KMS-11 (cell line): ENCODE data around the gene ONECUT3.

Experiments used
- H2AFZ ChIP-seq: fragments of 200-600 bp; sonication (generic); 2 replicates; pipeline ENCODE4 v1.6.1; 2016; ENCODE audit warnings: antibody characterized with exemption, mixed run types, low read depth
- H3K27ac ChIP-seq: fragments of 200-600 bp; sonication (generic); 2 replicates; pipeline ENCODE4 v1.6.1; 2016; ENCODE audit warnings: mild to moderate bottlenecking, mixed run types
- H3K27me3 ChIP-seq: fragments of 200-600 bp; sonication (generic); 2 replicates; pipeline ENCODE4 v1.6.1; 2017; ENCODE audit warnings: mild to moderate bottlenecking, low read depth, mixed run types, moderate library complexity; ENCODE audit not compliant: insufficient read depth
- H3K36me3 ChIP-seq: fragments of 200-600 bp; sonication (generic); 2 replicates; pipeline ENCODE4 v1.6.1; 2017; ENCODE audit warnings: mild to moderate bottlenecking, mixed run types; ENCODE audit not compliant: insufficient read depth
- H3K4me1 ChIP-seq: fragments of 200-600 bp; sonication (generic); 2 replicates; pipeline ENCODE4 v1.6.1; 2016; ENCODE audit warnings: mild to moderate bottlenecking, low read depth, mixed run types; ENCODE audit not compliant: poor library complexity, severe bottlenecking
- H3K4me2 ChIP-seq: fragments of 200-600 bp; sonication (generic); 2 replicates; pipeline ENCODE4 v1.7.0; 2016; ENCODE audit warnings: mild to moderate bottlenecking, mixed run types
- H3K4me3 ChIP-seq: fragments of 200-600 bp; sonication (generic); IDR thresholded peaks from 2 replicates; pipeline ENCODE4 v1.6.1; 2017; ENCODE audit warnings: low read depth, low read length, mixed read lengths; ENCODE audit not compliant: insufficient read depth
- H3K79me2 ChIP-seq: fragments of 200-600 bp; sonication (generic); 2 replicates; pipeline ENCODE4 v1.6.1; 2016; ENCODE audit warnings: low read depth, mixed run types; ENCODE audit not compliant: insufficient read depth
- H3K9ac ChIP-seq: fragments of 200-600 bp; sonication (generic); 2 replicates; pipeline ENCODE4 v1.6.1; 2016; ENCODE audit warnings: mild to moderate bottlenecking, mixed run types
- H4K20me1 ChIP-seq: fragments of 200-600 bp; sonication (generic); 2 replicates; pipeline ENCODE4 v1.6.1; 2016; ENCODE audit warnings: mild to moderate bottlenecking, mixed run types; ENCODE audit not compliant: insufficient read depth
- CTCF ChIP-seq: fragments of 200-600 bp; sonication (generic); conservative IDR thresholded peaks from 2 replicates; pipeline ENCODE4 v1.6.1; 2017; ENCODE audit warnings: low read depth, mild to moderate bottlenecking, antibody characterized with exemption, low read length, moderate library complexity, mixed read lengths

The ONECUT3 gene

GRCh38 chr19:1813192-1814182, 60.2 kb downstream of the ONECUT3 start:
- Histone ChIP-seq H3K79me2 (no peaks in the 10 kb centered on the region), H3K4me3 (no peak overlapping the region), H3K9ac (no peak overlapping the region; the same call in 1 of the 2 replicates), H4K20me1 (no peaks in the 10 kb centered on the region), H2AFZ (0 out of 2 replicates have a peak overlapping the region, but pooled peaks have one; percentile 79), H3K36me3 (no peaks in the 10 kb centered on the region), H3K4me2 (peak overlapping the region; percentile 40; the same call in 1 of the 2 replicates), H3K27ac (no peak overlapping the region), H3K27me3 (peaks cover 11% of the 10 kb centered on the region; the same call in 1 of the 2 replicates), H3K4me1 (peaks cover 7% of the 10 kb centered on the region)
- TF ChIP-seq CTCF: peak; percentile 33; the same call in 1 of the 2 replicates

GRCh38 chr19:1814391-1814790, 61.1 kb downstream of the ONECUT3 start:
- no peak overlapping the region for H3K4me2 ChIP-seq
- H3K79me2 ChIP-seq: no peaks in the 10 kb centered on the region
- no peaks in the 10 kb centered on the region for H4K20me1 ChIP-seq
- H3K4me3 ChIP-seq: no peak overlapping the region
- peaks cover 7% of the 10 kb centered on the region for H3K4me1 ChIP-seq
- H3K36me3 ChIP-seq: no peaks in the 10 kb centered on the region
- no peak overlapping the region for H3K9ac ChIP-seq
- no peak overlapping the region for H3K27ac ChIP-seq
- peaks cover 4% of the 10 kb centered on the region; the same call in 1 of the 2 replicates for H3K27me3 ChIP-seq
- no peak overlapping the region for H2AFZ ChIP-seq
- no peak for TF ChIP-seq CTCF

- H4K20me1 ChIP-seq: no peaks in the 10 kb centered on the region
- no peak overlapping the region for H3K4me2 ChIP-seq
- H3K79me2 ChIP-seq: no peaks in the 10 kb centered on the region
- no peak overlapping the region for H2AFZ ChIP-seq
- no peaks in the 10 kb centered on the region; the same call in 1 of the 2 replicates for H3K27me3 ChIP-seq
- H3K9ac ChIP-seq: no peak overlapping the region
- no peaks in the 10 kb centered on the region for H3K36me3 ChIP-seq
- no peak overlapping the region for H3K27ac ChIP-seq
- H3K4me1 ChIP-seq: peaks cover 7% of the 10 kb centered on the region
- no peak for TF ChIP-seq CTCF
- H3K4me3 ChIP-seq: no peak overlapping the region
Measured at GRCh38 chr19:1814833-1815604, 61.7 kb downstream of the ONECUT3 start.

GRCh38 chr19:1815605-1816529, 62.6 kb downstream of the ONECUT3 start:
- no peak overlapping the region for H3K27ac ChIP-seq
- no peaks in the 10 kb centered on the region for H3K36me3 ChIP-seq
- H3K79me2 ChIP-seq: no peaks in the 10 kb centered on the region
- H3K4me1 ChIP-seq: peaks cover 7% of the 10 kb centered on the region
- no peak overlapping the region for H3K4me3 ChIP-seq
- no peaks in the 10 kb centered on the region for H4K20me1 ChIP-seq
- H3K4me2 ChIP-seq: no peak overlapping the region
- H3K27me3 ChIP-seq: no peaks in the 10 kb centered on the region; the same call in 1 of the 2 replicates
- no peak overlapping the region for H3K9ac ChIP-seq
- TF ChIP-seq CTCF: no peak
- H2AFZ ChIP-seq: no peak overlapping the region
